ENCODE data around the gene SNX4.
"Not testable (repeated sequence)": the region's sequence is repeated elsewhere in the genome, so short reads cannot be mapped to it uniquely, and the experiment has no call there.

The SNX4 gene

DNA sequence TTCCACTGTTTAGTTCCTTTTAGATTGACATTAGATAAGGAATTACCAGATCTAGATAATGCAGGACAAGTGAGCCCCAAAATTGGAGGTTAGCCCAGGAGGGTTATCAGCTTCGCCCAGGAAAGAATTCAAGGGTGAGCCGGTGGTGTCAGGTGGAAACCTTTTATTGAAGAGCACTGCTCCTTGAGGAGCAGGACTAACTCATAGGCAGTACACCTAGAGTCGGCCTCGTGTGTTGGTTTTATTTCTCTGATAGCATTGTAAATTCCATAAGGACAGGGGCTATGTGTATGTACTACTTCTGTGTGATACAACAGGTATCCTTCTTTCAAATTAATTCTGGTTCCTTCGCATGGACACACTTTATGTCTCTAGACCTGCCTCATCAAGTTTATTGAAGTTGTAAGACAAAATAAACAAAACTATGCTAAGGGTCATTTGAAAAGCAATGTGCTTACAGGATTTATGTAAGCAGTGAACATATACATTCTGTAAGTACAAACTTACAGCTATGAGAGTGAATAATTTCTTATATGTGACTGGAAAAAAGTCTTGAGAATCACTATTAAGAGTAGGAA, 57.2 kb downstream of the SNX4 start:
- DNase-seq (ENCODE audit: low spot score): no peak

DNA sequence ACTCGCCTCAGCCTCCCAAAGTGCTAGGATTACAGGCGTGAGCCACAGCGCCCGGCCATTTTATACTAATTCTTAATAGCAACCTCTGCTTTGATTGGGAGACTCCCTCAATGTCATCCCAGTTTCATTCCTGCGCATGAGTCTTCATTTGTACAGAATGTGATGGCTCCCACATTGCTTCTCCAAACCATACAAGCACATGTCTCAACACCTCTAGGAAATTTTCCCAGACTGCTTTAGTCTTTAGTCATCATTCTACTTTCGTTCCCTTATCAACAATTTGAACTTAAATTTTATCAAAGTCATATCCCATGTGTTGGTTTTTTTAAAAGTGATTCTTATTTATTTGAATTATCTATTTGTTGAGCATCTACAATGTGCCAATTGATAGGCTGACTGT, 58.1 kb downstream of the SNX4 start:
- DNase-seq (ENCODE audit: low spot score): no peak

DNA sequence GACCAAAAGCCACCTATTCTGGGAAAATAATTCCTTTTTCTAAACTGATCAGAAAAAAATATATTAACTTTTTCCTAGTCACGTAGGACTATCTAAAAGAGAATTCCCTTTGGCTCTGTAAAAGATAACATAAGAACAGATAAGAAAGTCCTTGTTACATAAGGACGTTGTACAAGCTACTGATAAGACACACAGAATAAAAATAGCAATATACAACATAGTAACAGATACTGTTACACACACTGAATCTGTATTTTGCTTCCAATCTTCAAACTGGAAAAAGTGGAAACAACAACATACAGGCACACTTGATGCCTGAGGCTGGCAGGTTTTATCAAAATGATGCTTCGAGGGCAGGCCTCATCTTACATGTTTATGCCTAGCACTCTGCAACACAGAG, 59.8 kb downstream of the SNX4 start:
- DNase-seq (ENCODE audit: low spot score): no peak

DNA sequence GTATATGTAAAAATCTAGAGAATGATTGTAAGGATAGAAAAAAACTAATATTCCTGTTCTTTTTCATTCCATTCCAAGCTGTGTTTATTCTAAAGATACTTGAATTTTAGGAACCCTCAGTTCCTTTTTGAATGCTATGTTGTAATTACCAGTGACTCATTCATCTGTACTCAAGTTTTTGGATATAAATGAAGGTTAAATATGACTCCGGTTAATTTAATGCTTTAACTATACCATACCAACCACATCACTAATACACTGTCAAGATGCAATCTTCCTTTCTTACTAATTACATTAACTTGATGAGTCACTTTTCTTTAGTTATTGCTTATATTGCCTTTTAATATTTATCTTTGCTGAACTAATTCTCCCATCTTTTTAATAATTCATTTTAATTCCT, 76.1 kb downstream of the SNX4 start:
- DNase-seq (ENCODE audit: low spot score): no peak

GRCh38 chr3:125442506-125442905, 77.5 kb downstream of the SNX4 start:
- no peak for DNase-seq (ENCODE audit: low spot score)

GRCh38 chr3:125440970-125441369, 79.0 kb downstream of the SNX4 start:
- DNase-seq (ENCODE audit: low spot score): no peak

DNA sequence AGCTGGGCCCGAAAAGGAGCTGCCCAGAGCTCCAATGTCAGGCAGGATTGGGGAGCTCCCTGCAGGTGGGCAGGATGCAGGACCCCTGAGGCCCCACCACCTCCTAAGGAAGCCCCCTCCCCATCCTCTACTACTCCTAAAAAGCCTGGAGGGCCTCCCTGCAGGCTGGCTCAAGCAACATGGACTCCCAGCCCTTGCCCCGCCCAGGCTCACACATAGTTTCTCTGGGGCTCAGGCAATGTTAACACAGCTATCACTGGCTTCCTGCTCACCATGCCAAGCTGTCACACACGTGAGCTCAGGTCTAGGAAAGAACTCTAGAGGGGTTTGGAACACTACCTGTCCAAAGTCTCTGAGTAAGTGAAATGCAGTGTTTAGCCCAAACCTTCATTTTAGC, 79.4 kb downstream of the SNX4 start:
- DNase-seq (ENCODE audit: low spot score): no peak

DNA sequence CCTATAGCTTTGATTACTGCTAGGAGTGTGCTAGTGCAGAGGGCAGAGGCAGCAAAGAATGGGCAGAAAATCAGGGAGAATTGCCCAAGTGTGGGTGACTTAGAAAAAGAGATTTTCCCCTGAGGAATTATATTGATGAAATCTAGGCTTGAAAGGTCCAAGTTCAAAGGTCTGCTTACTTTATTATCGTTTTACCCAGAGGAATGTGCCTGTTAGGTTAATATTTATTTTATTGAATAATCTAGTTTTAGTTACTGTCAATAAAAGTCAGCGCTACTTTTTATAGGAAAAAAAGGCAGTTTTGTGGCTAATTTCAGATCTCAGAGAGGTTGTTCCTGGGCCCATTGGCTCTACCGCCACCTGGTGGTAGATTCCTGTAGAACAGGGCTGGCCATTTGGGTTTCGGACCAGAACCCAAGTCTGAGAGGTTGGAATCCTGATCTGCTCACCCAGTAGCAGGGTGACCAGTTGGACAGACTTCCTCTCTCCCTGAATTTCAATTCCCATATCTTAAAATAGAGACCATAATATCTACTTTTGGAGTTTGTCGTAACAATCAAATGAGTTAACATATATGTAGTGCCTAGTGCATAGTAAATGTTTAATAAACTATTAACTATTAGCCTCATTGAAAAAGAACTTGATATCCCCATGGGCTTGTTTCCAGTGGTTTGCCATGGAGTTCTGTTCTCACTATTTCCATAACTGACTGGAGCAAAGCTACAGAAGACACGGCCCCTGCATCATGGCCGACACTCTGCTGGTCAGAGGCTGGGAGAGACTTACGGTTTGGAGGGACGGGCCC, 82.2 kb downstream of the SNX4 start:
- peak; percentile 53 for DNase-seq (ENCODE audit: low spot score)

- no peak for DNase-seq (ENCODE audit: low spot score)
Observed at GRCh38 chr3:125436921-125437320, 83.1 kb downstream of the SNX4 start.

DNA sequence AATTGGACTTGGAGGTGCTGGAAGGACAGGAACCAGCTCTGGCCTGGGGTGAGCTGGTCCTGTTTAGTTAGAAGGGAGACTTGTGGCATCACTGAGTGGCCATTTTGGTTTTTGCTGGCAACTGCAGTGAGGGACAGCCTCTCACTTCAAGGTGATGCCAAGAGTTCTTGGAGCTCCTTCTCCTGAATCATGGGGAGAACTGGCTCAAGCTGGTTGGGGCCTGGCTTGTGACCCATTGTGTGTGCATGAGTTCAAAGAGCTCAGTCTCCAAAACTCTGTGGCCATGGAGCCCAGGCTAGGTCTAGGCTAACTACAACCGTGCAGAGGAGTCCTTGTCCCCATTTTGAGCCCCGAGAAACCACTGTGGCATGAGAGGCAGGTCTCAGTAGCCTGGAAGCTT, 84.8 kb downstream of the SNX4 start:
- no peak for DNase-seq (ENCODE audit: low spot score)

GRCh38 chr3:125434582-125435011, 85.4 kb downstream of the SNX4 start:
- no peak for DNase-seq (ENCODE audit: low spot score)

DNA sequence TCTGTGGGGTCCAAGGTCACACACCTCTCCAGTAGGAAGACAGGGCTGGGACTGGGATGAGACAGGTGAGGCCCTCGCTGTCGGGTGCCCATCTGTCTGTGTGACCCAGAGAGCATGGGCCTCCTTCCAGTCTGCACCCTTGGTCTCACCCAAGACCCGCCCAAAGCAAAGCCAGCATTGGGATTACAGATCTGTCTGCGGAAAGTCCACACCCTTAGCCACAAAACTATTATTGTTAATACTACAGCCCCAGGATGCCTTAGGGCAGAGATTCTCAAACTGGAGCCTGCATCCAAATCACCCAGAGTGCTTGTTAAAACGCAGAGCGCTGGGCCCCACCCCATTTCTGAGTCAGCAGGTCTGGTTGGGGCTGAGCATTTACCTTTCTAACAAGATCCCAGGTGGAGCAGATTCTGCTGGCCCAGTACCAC, 86.4 kb downstream of the SNX4 start:
- DNase-seq (ENCODE audit: low spot score): no peak

DNA sequence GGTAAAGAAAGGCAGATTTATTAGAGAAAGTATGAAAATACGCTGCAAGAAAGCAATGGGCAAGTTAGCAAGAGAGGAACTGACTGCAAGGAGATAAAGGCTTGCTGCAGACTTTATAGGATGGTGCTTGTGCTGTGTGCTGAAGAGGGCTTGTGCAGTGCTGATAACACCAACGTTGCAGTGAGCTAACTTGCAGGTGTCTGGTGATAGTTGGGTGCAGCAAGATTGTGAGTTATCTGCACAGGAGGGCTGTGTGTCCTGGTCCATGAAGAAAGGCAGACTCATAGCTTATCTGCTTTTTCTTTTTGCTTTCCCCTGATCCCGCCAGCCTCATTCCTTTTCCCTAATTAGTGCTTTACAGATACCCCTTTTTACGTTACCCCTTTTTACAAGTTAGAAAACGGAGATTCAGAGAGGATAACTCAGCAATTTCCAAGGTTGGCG, 86.9 kb downstream of the SNX4 start:
- DNase-seq (ENCODE audit: low spot score): no peak

GRCh38 chr3:125431912-125432790, 87.9 kb downstream of the SNX4 start:
- DNase-seq (ENCODE audit: low spot score): no peak

GRCh38 chr3:125431391-125431790, 88.6 kb downstream of the SNX4 start:
- no peak for DNase-seq (ENCODE audit: low spot score)

DNA sequence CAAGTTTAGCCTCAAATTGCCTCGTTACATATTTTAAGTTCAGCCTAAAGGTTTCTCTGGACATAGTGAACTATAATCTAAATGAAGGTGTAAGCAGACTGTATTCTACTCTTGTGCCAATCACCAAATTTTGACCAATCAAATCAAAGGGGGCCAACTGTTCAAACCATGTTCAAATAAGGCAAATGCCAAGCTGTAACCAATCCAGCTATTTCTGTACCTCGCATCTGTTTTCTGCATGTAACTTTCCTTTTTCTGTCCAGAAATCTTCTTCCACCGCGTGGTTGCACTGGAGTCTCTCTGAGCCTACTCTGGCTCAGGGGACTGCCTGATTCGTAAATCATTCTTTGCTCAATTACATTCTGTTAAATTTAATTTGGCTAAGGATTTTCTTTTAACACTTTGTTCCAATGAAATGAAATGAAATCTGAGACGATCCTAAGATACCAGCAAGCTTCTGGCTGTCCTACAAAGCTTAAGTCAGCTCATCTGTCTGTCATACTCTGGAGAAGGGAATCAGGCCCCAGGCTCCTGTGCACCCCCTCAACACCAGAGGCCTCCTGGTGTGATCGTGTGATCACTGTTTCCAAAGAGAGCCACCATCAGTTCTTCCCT, 91.7 kb downstream of the SNX4 start:
- no peak for DNase-seq (ENCODE audit: low spot score)

DNA sequence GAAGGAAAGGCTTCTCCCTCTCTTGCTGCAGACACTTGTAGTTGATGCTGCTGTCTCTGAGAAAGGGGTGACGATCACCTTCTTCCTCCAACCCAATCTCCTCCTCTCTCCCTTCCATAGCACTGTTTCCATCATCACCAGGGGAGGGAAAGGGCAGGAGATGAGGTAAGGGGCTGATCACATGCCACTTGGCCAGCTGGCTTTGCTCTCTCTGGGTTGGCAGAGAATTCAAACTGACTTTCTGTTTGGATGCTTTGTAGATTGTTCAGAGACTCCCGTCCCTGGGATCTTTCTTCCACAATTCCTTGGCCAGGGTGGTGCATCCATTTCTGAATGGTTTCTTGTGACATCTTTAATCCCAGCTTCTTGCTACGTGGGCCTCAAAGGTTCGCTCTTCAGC, 101.7 kb downstream of the SNX4 start:
- DNase-seq (ENCODE audit: low spot score): no peak

GRCh38 chr3:125416235-125416634, 103.8 kb downstream of the SNX4 start:
- no peak for DNase-seq (ENCODE audit: low spot score)

DNA sequence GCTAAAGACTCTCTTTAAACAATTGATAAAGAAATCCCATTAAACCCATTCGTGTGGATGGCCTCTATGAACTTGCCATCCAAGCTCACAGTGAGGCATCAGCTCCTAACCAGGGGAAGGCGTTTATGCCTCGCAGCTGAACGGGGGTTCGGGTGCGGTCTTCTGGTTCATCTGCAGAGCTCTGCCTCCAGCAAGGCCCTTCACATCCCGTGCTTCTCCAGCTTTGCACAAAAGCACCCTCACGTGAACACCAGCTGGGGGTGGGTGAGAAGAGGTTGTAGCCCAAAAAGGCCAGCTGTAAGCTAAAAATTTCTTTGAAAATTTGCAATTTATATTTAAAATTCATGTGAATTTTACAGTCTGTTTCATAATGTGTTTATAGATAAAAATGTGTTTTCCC, 105.3 kb downstream of the SNX4 start:
- no peak for DNase-seq (ENCODE audit: low spot score)

- DNase-seq (ENCODE audit: low spot score): no peak
Observed at GRCh38 chr3:125410922-125411321, 109.1 kb downstream of the SNX4 start.

GRCh38 chr3:125406070-125406469, 113.9 kb downstream of the SNX4 start:
- no peak for DNase-seq (ENCODE audit: low spot score)

DNA sequence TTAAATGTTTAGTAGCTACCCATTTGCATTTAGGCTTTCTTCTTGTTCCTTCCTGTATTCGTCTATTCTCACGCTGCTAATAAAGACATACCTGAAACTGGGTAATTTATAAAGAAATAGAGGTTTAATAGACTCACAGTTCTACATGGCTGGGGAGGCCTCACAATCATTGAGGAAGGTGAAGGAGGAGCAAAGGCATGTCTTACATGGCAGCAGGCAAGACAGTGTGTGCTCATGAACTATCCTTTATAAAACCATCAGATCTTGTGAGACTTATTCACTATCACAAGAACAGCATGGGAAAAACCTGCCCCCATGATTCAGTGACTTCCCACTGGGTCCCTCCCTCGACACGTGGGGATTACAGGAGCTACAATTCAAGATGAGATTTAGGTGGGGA, 114.5 kb downstream of the SNX4 start:
- not testable (repeated sequence) for DNase-seq (ENCODE audit: low spot score)
